Measurements from ENCODE around the gene KLF12. TPM values are rescaled to one million over a fixed set of nuclear protein-coding genes. Genes with fewer than 3 reads are reported as not detected.

The KLF12 gene
- total RNA-seq, 2 donors from 2014 or later, result 6.1 to 12.3 TPM

DNA sequence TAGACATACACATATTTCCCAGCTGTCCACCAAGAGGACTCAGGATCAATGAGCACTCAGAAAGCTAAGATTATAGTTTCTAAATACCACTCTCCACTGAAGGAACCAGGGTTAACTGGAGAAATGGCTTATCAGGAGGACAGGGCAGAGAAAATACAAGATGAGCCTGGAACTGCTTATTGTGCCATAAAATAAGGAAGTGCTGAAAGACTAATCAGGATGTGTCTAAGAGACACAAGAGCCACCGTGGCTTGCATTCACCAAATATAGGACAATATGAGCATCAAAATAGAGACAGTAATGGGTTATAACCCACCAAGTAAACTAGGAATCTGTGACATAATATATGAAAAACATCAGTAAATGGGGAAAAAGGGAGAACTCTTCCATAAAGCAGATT, 32.8 kb downstream of the KLF12 start:
- H3K4me1 ChIP-seq, result no peaks in the 10 kb centered on the region
- no peaks in the 10 kb centered on the region for H3K36me3 ChIP-seq
- TF ChIP-seq, protein P1, sequence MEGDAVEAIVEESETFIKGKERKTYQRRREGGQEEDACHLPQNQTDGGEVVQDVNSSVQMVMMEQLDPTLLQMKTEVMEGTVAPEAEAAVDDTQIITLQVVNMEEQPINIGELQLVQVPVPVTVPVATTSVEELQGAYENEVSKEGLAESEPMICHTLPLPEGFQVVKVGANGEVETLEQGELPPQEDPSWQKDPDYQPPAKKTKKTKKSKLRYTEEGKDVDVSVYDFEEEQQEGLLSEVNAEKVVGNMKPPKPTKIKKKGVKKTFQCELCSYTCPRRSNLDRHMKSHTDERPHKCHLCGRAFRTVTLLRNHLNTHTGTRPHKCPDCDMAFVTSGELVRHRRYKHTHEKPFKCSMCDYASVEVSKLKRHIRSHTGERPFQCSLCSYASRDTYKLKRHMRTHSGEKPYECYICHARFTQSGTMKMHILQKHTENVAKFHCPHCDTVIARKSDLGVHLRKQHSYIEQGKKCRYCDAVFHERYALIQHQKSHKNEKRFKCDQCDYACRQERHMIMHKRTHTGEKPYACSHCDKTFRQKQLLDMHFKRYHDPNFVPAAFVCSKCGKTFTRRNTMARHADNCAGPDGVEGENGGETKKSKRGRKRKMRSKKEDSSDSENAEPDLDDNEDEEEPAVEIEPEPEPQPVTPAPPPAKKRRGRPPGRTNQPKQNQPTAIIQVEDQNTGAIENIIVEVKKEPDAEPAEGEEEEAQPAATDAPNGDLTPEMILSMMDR (IDR thresholded peaks at IDR 0.05), result no peak
- H3K27me3 ChIP-seq, result no peaks in the 10 kb centered on the region
- no peak overlapping the region for H3K27ac ChIP-seq
- no peak overlapping the region for H3K4me3 ChIP-seq
- no peaks in the 10 kb centered on the region for H3K9me3 ChIP-seq
- DNase-seq (ENCODE audit: low spot score), result no peak

DNA sequence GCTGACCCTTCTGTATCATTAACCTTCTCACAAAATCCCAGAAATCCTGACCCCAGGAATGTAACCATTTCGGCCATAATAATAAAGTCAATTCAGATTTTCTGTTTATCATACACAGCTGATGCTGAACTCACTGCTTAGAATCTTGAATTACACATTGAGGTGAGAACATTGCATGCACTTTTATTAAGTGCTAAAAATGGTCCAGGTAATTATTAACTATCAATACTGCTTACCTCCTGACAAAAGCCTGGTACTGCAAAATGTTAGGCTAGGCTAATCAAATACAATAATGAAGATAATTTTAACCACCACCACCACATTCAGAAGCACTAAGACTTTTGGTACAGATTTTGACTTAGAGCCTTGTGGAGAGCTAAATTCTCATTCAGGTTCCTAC, 36.1 kb downstream of the KLF12 start:
- H3K27me3 ChIP-seq, result no peaks in the 10 kb centered on the region
- no peaks in the 10 kb centered on the region for H3K36me3 ChIP-seq
- no peaks in the 10 kb centered on the region for H3K4me1 ChIP-seq
- H3K27ac ChIP-seq, result no peak overlapping the region
- H3K4me3 ChIP-seq, result no peak overlapping the region
- no peak for DNase-seq (ENCODE audit: low spot score)
- TF ChIP-seq, protein P1 (IDR thresholded peaks at IDR 0.05), result no peak
- H3K9me3 ChIP-seq, result no peaks in the 10 kb centered on the region

DNA sequence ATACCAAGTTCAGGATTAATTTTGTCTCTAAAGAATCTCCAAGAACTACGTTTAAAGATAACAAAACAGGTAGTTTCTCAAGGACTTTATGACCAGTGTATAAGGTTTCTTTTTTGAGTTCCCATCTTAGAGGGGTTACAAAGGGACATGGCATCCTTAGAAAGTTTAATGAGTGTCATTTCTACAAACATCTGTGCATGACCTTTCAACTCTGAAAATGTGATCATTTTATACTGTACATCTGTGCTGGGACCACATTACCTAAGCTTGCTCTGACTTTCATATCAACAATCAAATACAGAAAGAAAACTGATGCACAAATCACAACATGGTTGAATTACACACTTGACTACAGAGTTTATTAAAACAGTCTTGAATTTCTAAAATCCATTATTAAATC, 37.1 kb downstream of the KLF12 start:
- TF ChIP-seq, protein P1 (IDR thresholded peaks at IDR 0.05), result no peak
- DNase-seq (ENCODE audit: low spot score), result no peak

GRCh38 chr13:74093691-74094090, 40.5 kb downstream of the KLF12 start:
- no peaks in the 10 kb centered on the region for H3K27me3 ChIP-seq
- H3K27ac ChIP-seq, result no peak overlapping the region
- H3K9me3 ChIP-seq, result no peaks in the 10 kb centered on the region
- no peaks in the 10 kb centered on the region for H3K36me3 ChIP-seq
- TF ChIP-seq, protein P1 (IDR thresholded peaks at IDR 0.05), result no peak
- no peak for DNase-seq (ENCODE audit: low spot score)
- H3K4me3 ChIP-seq, result no peak overlapping the region
- H3K4me1 ChIP-seq, result no peaks in the 10 kb centered on the region

More for the DNA sequence above, 37.1 kb downstream of the KLF12 start:
- H3K4me3 ChIP-seq, result no peak overlapping the region
- H3K9me3 ChIP-seq, result no peaks in the 10 kb centered on the region
- H3K27me3 ChIP-seq, result no peaks in the 10 kb centered on the region
- no peaks in the 10 kb centered on the region for H3K4me1 ChIP-seq
- no peaks in the 10 kb centered on the region for H3K36me3 ChIP-seq
- no peak overlapping the region for H3K27ac ChIP-seq

DNA sequence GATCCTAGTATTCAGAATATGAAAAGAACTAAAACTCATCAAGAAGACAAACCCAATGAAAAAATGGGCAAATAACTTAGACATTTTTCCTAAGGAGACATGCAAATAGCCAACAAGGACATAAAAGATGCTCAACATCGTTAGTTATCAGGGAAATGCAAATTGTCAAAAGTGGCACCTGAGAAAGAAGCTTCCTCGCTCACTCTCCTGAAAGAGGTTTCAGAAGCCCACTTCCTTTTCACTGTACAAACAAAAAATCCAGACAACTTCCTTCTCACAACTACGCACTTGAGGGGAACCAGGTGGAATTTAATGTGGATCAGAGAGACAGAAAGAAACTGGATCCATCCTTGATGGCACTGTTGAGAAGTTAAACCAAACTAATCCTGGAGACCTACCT, 41.5 kb downstream of the KLF12 start:
- DNase-seq (ENCODE audit: low spot score), result no peak
- TF ChIP-seq, protein P1 (IDR thresholded peaks at IDR 0.05), result no peak
- Histone ChIP-seq H3K27me3 (no peaks in the 10 kb centered on the region), H3K4me1 (peaks cover 0 to 6% of the 10 kb centered on the region in 2 donors), H3K4me3 (no peak overlapping the region), H3K27ac (no peak overlapping the region), H3K9me3 (no peaks in the 10 kb centered on the region), H3K36me3 (no peaks in the 10 kb centered on the region)

DNA sequence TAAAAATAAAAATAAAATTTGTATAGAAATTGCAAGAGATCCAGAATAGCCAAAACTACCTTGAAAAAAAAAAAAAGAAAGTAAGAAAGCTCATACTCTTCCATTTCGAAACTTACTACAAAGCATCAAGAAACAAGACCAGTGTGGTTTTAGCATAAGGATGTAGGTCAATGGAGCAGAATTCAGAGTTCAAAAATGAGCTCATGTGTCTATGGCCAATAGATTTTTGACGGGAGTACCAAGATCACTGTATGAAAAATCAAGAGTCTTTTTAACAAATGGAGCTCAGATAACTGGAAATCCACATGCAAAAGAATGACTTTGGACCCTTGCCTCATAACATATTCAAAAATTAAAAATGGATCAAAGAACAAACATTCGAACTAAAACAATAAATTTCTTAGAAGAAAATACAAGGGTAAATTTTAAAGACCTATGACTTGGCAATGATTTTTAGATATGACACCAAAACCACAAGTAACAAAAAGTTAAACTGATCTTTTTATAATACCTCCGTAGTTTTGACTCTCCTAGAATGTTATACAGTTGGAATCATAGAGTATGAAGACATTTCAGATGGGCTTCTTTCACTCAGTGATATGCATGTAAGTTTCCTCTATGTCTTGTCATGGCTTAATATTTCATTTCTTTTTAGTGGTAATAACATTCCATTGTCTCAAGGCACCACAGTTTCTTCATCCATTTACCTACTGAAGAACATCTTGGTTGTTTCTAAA, 43.2 kb downstream of the KLF12 start:
- H3K4me1 ChIP-seq, result peaks cover 0 to 17% of the 10 kb centered on the region in 2 donors
- TF ChIP-seq, protein P1 (IDR thresholded peaks at IDR 0.05), result no peak
- no peaks in the 10 kb centered on the region for H3K27me3 ChIP-seq
- H3K27ac ChIP-seq, result no peak overlapping the region
- no peak overlapping the region for H3K4me3 ChIP-seq
- no peaks in the 10 kb centered on the region for H3K36me3 ChIP-seq
- no peak for DNase-seq (ENCODE audit: low spot score)
- no peaks in the 10 kb centered on the region for H3K9me3 ChIP-seq

All from right atrium auricular region (tissue), 2 donors.